Sciatic nerve (tissue), 2 donors: Measurements from ENCODE around the gene ARID4B. TPM values are rescaled to one million over a fixed set of nuclear protein-coding genes. Genes with fewer than 3 reads are reported as not detected.

ENCODE experiments used
- ATAC-seq: fragments of 200-7000 bp; cut with Tn5 transposase; one replicate; pipeline ENCODE4 v1.9.1; 2020; ENCODE audit warnings: mild to moderate bottlenecking, moderate library complexity
- DNase-seq: peaks from one replicate; pipeline ENCODE4 v3.0.0-alpha.2; 2020; ENCODE audit warnings: low spot score
- intact Hi-C: fragments of 100-400 bp; cut with DNase I; formaldehyde crosslinking; loops from one replicate; pipeline ENCODE4 v1.14.2; 2022
- microRNA-seq: library from miRNA; unstranded; fragments of <30 nt; microRNA quantifications from one replicate; pipeline ENCODE4 v1.2.0, GENCODE V29; 2020
- total RNA-seq: library from RNA; stranded (reverse); fragmentation: NEBNext Ultra II Directional; extraction: Animal tissue kit (Norgen Biotek cat#: 25700); gene quantifications from one replicate; pipeline ENCODE4 v1.2.1, GENCODE V29; 2021
- donor health status: DM: no; HTN: no; CAD: no.
- donor health status: DM: no; HTN: no; CAD: no.

Gene ARID4B
- total RNA-seq, 1 donor from 2014 or later: 61.3 TPM

- no peak for DNase-seq
- intact Hi-C loops: no loop called here
- no peak for ATAC-seq
Observed at GRCh38 chr1:235124665-235125064, 203.3 kb downstream of the ARID4B start.

- no peak for ATAC-seq
- intact Hi-C loops: no loop called here
- DNase-seq: no peak
Observed at GRCh38 chr1:235124111-235124510, 203.9 kb downstream of the ARID4B start.

- intact Hi-C loops: no loop called here
- ATAC-seq: no peak
- DNase-seq: no peak
Observed at GRCh38 chr1:235122348-235122747, 205.6 kb downstream of the ARID4B start.

Small RNA genes within 50 kb of the gene (microRNA-seq; reads per million reads assigned to microRNA genes)
- gene MIR4753: not detected

Other genes with a start within 250 kb of the ARID4B start
- gene TOMM20, start 199.3 kb downstream of the ARID4B start, total RNA-seq: 97.5 TPM
- 63.7 TPM for gene RBM34, start 166.9 kb downstream of the ARID4B start, total RNA-seq
- gene GGPS1, start 391 bp upstream of the ARID4B start, total RNA-seq: 28.0 TPM
- gene TBCE, start 39.2 kb upstream of the ARID4B start, total RNA-seq: 27.9 TPM
- gene B3GALNT2, start 176.3 kb upstream of the ARID4B start, total RNA-seq: 13.0 TPM